Melanocyte of skin (primary cell): Measurements from ENCODE around the gene GMCL2. TPM values are rescaled to one million over a fixed set of nuclear protein-coding genes. Genes with fewer than 3 reads are reported as not detected.

ENCODE experiments used
- total RNA-seq, 2 donors: library from RNA; depleted of rRNA; stranded (reverse); fragments of >200 nt; gene quantifications; 2 replicates each; pipeline ENCODE4 v1.2.3, GENCODE V29; 2012

GMCL2 gene
- total RNA-seq = not detected

GRCh38 chr5:178187014-178187413 lies at the start of gene GMCL2:
GMCL2 (minus strand) TSS chr5:178187371; CDS start chr5:178187299, 72 bp downstream.

GRCh38 chr5:178232124-178232919 lies 45.2 kb upstream of the GMCL2 start, which contains the start of gene PHYKPL:
PHYKPL (minus strand) TSS chr5:178232802; CDS start chr5:178232550, 252 bp downstream.

DNA sequence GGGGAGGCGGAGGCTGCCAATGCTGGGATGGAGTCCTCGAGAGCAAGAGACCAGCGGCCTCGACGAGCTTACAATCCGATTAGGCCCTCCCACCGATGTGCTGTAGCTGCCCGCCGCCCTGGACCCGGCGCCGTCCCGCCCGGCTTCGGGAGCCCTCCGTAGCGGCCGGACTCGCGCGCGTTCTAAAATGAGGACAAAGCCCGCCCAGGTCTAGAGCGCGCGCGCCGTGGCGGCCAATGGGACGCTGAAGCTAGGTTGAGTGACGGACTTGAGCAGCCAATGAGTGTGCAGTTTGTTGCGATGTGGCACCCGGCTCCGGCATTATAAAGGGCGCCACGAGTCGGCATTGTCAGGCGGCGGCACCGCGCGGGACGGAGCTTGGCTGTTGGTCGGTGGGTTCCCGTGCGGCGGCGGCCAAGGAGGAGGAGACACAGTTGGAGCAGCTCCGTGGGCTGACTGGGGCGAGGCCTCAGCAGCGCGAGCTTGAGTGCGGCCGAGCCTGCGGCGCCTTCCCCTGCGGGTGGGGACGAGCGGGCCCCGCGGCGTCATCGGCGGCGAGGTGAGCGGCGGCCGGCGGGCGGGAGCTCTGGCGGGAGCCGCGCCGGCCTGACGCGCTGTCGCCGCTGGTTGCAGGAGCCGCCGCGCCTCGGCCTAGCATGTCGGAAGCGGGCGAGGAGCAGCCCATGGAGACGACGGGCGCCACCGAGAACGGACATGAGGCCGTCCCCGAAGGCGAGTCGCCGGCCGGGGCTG lies 17.2 kb upstream of the GMCL2 start, which contains the start of gene HNRNPAB:
TSS of gene HNRNPAB (plus strand) at position 352 of the 753 bp plus-strand sequence. CDS start at position 657, 305 bp downstream.

DNA sequence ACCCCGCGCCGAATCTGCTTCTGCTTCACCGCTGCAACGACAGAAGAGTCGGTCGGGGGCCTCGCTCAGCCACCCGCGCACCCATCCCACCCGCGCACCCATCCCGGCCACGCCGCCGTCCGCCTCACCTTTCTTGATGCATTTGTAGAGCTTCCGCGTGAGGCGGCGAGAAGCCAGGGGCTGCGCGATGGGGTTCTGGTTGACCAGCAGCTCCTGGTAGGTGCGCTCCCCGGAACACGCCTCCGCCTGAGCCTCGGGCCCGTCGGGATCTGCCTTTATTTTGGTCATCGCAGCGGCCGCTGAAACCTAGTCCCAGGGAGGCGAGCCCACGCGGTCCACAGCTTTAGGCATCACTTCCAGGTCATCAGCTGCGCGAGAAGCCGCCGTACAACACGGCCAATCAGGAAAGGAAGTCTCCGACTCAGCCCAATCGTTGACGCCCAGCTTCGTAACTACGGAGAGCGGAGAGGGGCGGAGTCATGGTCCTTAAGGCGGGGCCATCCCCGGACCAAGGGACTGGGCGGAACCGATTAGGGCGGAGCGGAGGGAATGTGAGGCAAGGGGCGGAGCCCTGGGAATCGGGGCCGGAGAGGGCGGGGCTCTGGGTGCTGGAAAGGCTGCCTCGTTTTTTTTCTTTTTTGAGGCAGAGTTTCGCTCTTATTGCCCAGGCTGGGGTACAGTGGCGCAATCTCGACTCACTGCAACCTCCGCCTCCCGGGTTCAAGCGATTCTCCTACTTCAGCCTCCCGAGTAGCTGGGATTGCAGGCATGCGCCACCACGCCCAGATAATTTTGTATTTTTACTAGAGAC lies 33.4 kb downstream of the GMCL2 start, which contains the start of gene NHP2:
TSS of gene NHP2 (minus strand) at position 356 of the 811 bp plus-strand sequence. CDS start at position 288, 68 bp downstream.

Other genes with a start within 250 kb of the GMCL2 start
- gene PROP1, start 191.1 kb downstream of the GMCL2 start, total RNA-seq = not detected
- gene N4BP3, start 73.8 kb downstream of the GMCL2 start, total RNA-seq = 1 to 10 TPM in 1 of 2 donors, under 1 TPM in 1; 0.67 to 3.1 TPM
- gene RMND5B, start 56.4 kb downstream of the GMCL2 start, total RNA-seq = 10 to 100 TPM; 23.0 to 26.5 TPM
- gene NHP2, start 33.5 kb downstream of the GMCL2 start, total RNA-seq = 100 to 1,000 TPM; 126 to 148 TPM
- 10 to 100 TPM; 51.6 to 85.3 TPM for gene HNRNPAB, start 17.2 kb upstream of the GMCL2 start, total RNA-seq
- gene PHYKPL, start 45.4 kb upstream of the GMCL2 start, total RNA-seq = 10 to 100 TPM; 16.9 to 17.3 TPM